ENCODE data around the gene MAVS. TPM values are rescaled to one million over a fixed set of nuclear protein-coding genes. Genes with fewer than 3 reads are reported as not detected.

MAVS gene
- total and polyA plus RNA-seq, 9 of the 15 experiments (the other 6 are each of a cell fraction or from before 2014, with no cell fraction given), result 1.6 to 22.0 (median 11.3) TPM

DNA sequence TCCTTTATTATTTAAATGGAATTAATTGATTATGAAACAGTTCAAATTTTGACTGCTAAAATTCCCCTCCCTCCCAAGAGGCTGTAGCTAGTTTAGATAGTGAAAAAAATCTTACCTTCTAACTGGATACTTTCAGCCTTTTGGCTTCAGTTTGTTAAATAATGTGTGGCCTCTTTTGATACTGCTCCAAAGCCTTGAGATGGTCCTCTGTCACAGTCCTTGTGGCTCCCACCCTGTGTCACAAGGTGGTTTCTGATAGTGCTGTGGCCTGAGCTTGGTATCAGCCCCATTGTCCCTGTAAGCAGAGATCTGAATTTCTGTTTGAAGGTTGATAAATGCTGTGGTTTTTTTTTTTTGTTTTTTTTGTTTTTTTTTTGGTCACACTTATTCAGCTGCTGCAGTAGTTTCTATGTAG is 63.3 kb downstream of the MAVS start (continued):
- TF ChIP-seq, protein P1, sequence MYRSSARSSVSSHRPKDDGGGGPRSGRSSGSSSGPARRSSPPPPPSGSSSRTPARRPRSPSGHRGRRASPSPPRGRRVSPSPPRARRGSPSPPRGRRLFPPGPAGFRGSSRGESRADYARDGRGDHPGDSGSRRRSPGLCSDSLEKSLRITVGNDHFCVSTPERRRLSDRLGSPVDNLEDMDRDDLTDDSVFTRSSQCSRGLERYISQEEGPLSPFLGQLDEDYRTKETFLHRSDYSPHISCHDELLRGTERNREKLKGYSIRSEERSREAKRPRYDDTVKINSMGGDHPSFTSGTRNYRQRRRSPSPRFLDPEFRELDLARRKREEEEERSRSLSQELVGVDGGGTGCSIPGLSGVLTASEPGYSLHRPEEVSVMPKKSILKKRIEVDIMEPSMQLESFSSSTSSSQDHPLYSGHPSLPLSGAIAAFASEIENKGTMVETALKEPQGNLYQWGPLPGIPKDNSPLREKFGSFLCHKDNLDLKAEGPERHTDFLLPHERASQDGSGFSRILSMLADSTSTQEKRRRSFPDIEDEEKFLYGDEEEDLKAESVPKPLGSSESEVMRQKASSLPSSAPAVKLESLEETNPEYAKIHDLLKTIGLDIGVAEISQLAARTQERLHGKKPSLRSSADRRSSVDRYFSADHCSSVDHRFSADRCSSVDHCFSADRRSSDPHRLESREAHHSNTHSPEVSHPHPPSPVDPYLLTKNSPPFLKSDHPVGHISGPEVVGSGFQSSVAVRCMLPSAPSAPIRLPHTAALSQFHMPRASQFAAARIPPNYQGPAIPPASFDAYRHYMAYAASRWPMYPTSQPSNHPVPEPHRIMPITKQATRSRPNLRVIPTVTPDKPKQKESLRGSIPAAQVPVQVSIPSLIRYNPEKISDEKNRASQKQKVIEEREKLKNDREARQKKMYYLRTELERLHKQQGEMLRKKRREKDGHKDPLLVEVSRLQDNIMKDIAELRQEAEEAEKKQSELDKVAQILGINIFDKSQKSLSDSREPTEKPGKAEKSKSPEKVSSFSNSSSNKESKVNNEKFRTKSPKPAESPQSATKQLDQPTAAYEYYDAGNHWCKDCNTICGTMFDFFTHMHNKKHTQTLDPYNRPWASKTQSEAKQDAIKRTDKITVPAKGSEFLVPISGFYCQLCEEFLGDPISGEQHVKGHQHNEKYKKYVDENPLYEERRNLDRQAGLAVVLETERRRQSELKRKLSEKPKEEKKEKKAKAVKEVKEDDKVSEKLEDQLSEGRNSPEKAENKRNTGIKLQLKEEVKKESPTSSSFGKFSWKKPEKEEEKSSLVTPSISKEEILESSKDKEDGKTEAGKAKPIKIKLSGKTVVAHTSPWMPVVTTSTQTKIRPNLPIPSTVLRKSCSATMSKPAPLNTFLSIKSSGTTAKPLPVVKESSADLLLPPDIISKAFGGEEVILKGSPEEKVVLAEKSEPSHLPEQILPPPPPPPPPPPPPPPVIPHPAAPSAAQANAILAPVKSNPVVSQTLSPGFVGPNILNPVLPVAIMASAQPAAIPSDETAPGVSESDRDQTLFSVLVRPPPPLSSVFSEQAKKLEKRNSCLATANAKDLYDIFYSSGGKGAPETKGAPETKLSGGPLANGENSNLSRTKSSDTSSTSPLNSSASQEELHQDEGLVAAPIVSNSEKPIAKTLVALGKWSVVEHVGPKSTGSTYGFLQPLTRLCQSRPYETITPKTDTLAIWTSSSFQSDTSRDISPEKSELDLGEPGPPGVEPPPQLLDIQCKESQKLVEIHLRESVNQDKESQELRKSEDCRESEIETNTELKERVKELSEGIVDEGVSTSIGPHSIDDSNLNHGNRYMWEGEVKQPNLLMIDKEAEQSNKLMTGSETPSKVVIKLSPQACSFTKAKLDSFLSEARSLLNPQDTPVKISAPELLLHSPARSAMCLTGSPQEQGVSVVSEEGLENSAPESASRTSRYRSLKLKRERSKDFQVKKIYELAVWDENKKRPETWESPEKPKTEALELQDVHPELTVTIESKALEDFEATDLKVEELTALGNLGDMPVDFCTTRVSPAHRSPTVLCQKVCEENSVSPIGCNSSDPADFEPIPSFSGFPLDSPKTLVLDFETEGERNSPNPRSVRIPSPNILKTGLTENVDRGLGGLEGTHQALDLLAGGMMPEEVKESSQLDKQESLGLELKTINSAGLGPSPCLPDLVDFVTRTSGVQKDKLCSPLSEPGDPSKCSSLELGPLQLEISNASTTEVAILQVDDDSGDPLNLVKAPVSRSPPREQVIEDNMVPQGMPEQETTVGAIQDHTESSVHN (IDR thresholded peaks at IDR 0.05; ENCODE audit: borderline replicate concordance in 1 of 2, low read depth in 1 of 2), result no peak
- TF ChIP-seq TFAM (CRISPR knock-in tag; conservative IDR thresholded peaks at IDR 0.05) (no peak), NR1H2 (CRISPR knock-in tag; IDR thresholded peaks at IDR 0.05) (no peak), MAFF (IDR thresholded peaks at IDR 0.05; ENCODE audit: low read length) (no peak), FOXK2 (conservative IDR thresholded peaks at IDR 0.05 in 1 of 2, IDR thresholded peaks at IDR 0.05 in 1 of 2; ENCODE audit: low read depth in 2 of 2) (peak; percentile 65 to 68; a peak in 3 of 4 replicates), FOXP1 (CRISPR knock-in tag; IDR thresholded peaks at IDR 0.05) (no peak), DNMT1 (IDR thresholded peaks at IDR 0.05) (no peak), ZNF75A (CRISPR knock-in tag; IDR thresholded peaks at IDR 0.05) (no peak)
- TF ChIP-seq, protein P2, sequence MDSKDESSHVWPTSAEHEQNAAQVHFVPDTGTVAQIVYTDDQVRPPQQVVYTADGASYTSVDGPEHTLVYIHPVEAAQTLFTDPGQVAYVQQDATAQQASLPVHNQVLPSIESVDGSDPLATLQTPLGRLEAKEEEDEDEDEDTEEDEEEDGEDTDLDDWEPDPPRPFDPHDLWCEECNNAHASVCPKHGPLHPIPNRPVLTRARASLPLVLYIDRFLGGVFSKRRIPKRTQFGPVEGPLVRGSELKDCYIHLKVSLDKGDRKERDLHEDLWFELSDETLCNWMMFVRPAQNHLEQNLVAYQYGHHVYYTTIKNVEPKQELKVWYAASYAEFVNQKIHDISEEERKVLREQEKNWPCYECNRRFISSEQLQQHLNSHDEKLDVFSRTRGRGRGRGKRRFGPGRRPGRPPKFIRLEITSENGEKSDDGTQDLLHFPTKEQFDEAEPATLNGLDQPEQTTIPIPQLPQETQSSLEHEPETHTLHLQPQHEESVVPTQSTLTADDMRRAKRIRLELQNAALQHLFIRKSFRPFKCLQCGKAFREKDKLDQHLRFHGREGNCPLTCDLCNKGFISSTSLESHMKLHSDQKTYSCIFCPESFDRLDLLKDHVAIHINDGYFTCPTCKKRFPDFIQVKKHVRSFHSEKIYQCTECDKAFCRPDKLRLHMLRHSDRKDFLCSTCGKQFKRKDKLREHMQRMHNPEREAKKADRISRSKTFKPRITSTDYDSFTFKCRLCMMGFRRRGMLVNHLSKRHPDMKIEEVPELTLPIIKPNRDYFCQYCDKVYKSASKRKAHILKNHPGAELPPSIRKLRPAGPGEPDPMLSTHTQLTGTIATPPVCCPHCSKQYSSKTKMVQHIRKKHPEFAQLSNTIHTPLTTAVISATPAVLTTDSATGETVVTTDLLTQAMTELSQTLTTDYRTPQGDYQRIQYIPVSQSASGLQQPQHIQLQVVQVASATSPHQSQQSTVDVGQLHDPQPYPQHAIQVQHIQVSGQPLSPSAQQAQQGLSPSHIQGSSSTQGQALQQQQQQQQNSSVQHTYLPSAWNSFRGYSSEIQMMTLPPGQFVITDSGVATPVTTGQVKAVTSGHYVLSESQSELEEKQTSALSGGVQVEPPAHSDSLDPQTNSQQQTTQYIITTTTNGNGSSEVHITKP (IDR thresholded peaks at IDR 0.05; ENCODE audit: partially characterized antibody), result peak; percentile 27
- TF ChIP-seq, protein P3, sequence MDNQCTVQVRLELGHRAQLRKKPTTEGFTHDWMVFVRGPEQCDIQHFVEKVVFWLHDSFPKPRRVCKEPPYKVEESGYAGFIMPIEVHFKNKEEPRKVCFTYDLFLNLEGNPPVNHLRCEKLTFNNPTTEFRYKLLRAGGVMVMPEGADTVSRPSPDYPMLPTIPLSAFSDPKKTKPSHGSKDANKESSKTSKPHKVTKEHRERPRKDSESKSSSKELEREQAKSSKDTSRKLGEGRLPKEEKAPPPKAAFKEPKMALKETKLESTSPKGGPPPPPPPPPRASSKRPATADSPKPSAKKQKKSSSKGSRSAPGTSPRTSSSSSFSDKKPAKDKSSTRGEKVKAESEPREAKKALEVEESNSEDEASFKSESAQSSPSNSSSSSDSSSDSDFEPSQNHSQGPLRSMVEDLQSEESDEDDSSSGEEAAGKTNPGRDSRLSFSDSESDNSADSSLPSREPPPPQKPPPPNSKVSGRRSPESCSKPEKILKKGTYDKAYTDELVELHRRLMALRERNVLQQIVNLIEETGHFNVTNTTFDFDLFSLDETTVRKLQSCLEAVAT (IDR thresholded peaks at IDR 0.05), result peak; percentile 52 to 97; a peak in 2 of 4 replicates
- TF ChIP-seq, protein P4, sequence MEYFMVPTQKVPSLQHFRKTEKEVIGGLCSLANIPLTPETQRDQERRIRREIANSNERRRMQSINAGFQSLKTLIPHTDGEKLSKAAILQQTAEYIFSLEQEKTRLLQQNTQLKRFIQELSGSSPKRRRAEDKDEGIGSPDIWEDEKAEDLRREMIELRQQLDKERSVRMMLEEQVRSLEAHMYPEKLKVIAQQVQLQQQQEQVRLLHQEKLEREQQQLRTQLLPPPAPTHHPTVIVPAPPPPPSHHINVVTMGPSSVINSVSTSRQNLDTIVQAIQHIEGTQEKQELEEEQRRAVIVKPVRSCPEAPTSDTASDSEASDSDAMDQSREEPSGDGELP (CRISPR knock-in tag; IDR thresholded peaks at IDR 0.05; ENCODE audit: borderline replicate concordance), result no peak
